Measurements from ENCODE around the gene MAPK14. TPM values are rescaled to one million over a fixed set of nuclear protein-coding genes. Genes with fewer than 3 reads are reported as not detected.

The MAPK14 gene
- total RNA-seq, 1 donor from 2014 or later = 38.4 TPM

- DNase-seq (ENCODE audit: low read depth) (peak; percentile 53), FAIRE-seq (no peak)
Observed at GRCh38 chr6:36039112-36039511, 11.5 kb downstream of the MAPK14 start.

GRCh38 chr6:36040958-36041357 lies 13.3 kb downstream of the MAPK14 start:
- DNase-seq (ENCODE audit: low read depth) (no peak), FAIRE-seq (no peak)
- H3K36me3 ChIP-seq (ENCODE audit: control insufficient read depth, insufficient read depth, low read length) = no peaks in the 10 kb centered on the region
- H3K4me3 ChIP-seq (ENCODE audit: low read depth, low read length) = no peak overlapping the region
- no peak for TF ChIP-seq CTCF (IDR thresholded peaks at IDR 0.05; ENCODE audit: insufficient read depth, low read length, severe bottlenecking)
- H3K27me3 ChIP-seq (ENCODE audit: control insufficient read depth, insufficient read depth, low read length) = no peaks in the 10 kb centered on the region

More at GRCh38 chr6:36039112-36039511, 11.5 kb downstream of the MAPK14 start:
- Histone ChIP-seq H3K27me3 (ENCODE audit: control insufficient read depth, insufficient read depth, low read length) (no peaks in the 10 kb centered on the region), H3K4me3 (ENCODE audit: low read depth, low read length) (no peak overlapping the region), H3K36me3 (ENCODE audit: control insufficient read depth, insufficient read depth, low read length) (no peaks in the 10 kb centered on the region)
- TF ChIP-seq CTCF (IDR thresholded peaks at IDR 0.05; ENCODE audit: insufficient read depth, low read length, severe bottlenecking) = no peak

- Histone ChIP-seq H3K36me3 (ENCODE audit: control insufficient read depth, insufficient read depth, low read length) (no peaks in the 10 kb centered on the region), H3K4me3 (ENCODE audit: low read depth, low read length) (no peak overlapping the region), H3K27me3 (ENCODE audit: control insufficient read depth, insufficient read depth, low read length) (no peaks in the 10 kb centered on the region)
- no peak for TF ChIP-seq CTCF (IDR thresholded peaks at IDR 0.05; ENCODE audit: insufficient read depth, low read length, severe bottlenecking)
- no peak for FAIRE-seq
- DNase-seq (ENCODE audit: low read depth) = peak; percentile 60
Observed at GRCh38 chr6:36042618-36043260, 15.1 kb downstream of the MAPK14 start.

- no peak for FAIRE-seq
- H3K36me3 ChIP-seq (ENCODE audit: control insufficient read depth, insufficient read depth, low read length) = no peaks in the 10 kb centered on the region
- H3K27me3 ChIP-seq (ENCODE audit: control insufficient read depth, insufficient read depth, low read length) = no peaks in the 10 kb centered on the region
- no peak overlapping the region for H3K4me3 ChIP-seq (ENCODE audit: low read depth, low read length)
- DNase-seq (ENCODE audit: low read depth) = no peak
- no peak for TF ChIP-seq CTCF (IDR thresholded peaks at IDR 0.05; ENCODE audit: insufficient read depth, low read length, severe bottlenecking)
Observed at GRCh38 chr6:36049582-36049981, 22.0 kb downstream of the MAPK14 start.

- H3K4me3 ChIP-seq (ENCODE audit: low read depth, low read length) = no peak overlapping the region
- no peak for DNase-seq (ENCODE audit: low read depth)
- no peaks in the 10 kb centered on the region for H3K36me3 ChIP-seq (ENCODE audit: control insufficient read depth, insufficient read depth, low read length)
- FAIRE-seq = no peak
- H3K27me3 ChIP-seq (ENCODE audit: control insufficient read depth, insufficient read depth, low read length) = no peaks in the 10 kb centered on the region
- no peak for TF ChIP-seq CTCF (IDR thresholded peaks at IDR 0.05; ENCODE audit: insufficient read depth, low read length, severe bottlenecking)
Observed at GRCh38 chr6:36050305-36050704, 22.7 kb downstream of the MAPK14 start.
